Transverse colon (tissue), 3 donors: Measurements from ENCODE around the gene PPP1CC.

Experiments used
- CTCF ChIP-seq, 5 experiments: fragments of 200-600 bp in 3 of 5; fragments of 450-650 bp in 2 of 5; sonication (generic) in 3 of 5; IDR thresholded peaks; 1 replicate in 2 of 5; 2 replicates in 3 of 5; pipeline ENCODE4 v1.5.1; 2016 to 2017; ENCODE audit warnings: antibody characterized with exemption in 5 of 5, inconsistent platforms in 3 of 5, mild to moderate bottlenecking in 2 of 5, moderate library complexity in 1 of 5
- EP300 ChIP-seq: sonication (generic); formaldehyde crosslinking; IDR thresholded peaks from one replicate; pipeline ENCODE4 v1.6.1; 2017; ENCODE audit warnings: antibody characterized with exemption, low read depth

- TF ChIP-seq CTCF (IDR thresholded peaks at IDR 0.05), result no peak
- no peak for TF ChIP-seq EP300
These were observed 53.2 kb downstream of the PPP1CC start for GRCh38 chr12:110689281-110690126.
